Glutamatergic neuron (in vitro differentiated cells): ENCODE results near the gene WIPF1. TPM values are rescaled to one million over a fixed set of nuclear protein-coding genes. Genes with fewer than 3 reads are reported as not detected.

ENCODE experiments used
- DNase-seq: peaks from one replicate; pipeline ENCODE4 v3.0.0; 2022
- H3K27ac Mint-ChIP-seq: one replicate; pipeline ENCODE4 v1.8.0; 2020; ENCODE audit warnings: mild to moderate bottlenecking, mixed read lengths, inconsistent platforms; ENCODE audit not compliant: unreplicated experiment
- H3K27me3 Mint-ChIP-seq: one replicate; pipeline ENCODE4 v1.8.0; 2020; ENCODE audit warnings: mild to moderate bottlenecking, moderate library complexity, mixed read lengths, inconsistent platforms; ENCODE audit not compliant: unreplicated experiment
- H3K36me3 Mint-ChIP-seq: one replicate; pipeline ENCODE4 v1.8.0; 2020; ENCODE audit warnings: mild to moderate bottlenecking, mixed read lengths, inconsistent platforms; ENCODE audit not compliant: unreplicated experiment
- H3K4me1 Mint-ChIP-seq: one replicate; pipeline ENCODE4 v1.8.0; 2020; ENCODE audit warnings: mild to moderate bottlenecking, low read depth, mixed read lengths, inconsistent platforms; ENCODE audit not compliant: unreplicated experiment
- H3K4me3 Mint-ChIP-seq: one replicate; pipeline ENCODE4 v1.8.0; 2020; ENCODE audit warnings: mild to moderate bottlenecking, mixed read lengths, inconsistent platforms; ENCODE audit not compliant: unreplicated experiment
- H3K9me3 Mint-ChIP-seq: one replicate; pipeline ENCODE4 v1.8.0; 2020; ENCODE audit warnings: mild to moderate bottlenecking, moderate library complexity, mixed read lengths, inconsistent platforms; ENCODE audit not compliant: unreplicated experiment
- total RNA-seq: library from RNA; stranded (reverse); fragmentation: NEBNext Ultra II Directional; extraction: Animal tissue kit (Norgen Biotek cat#: 25700); gene quantifications from one replicate; pipeline ENCODE4 v1.2.1, GENCODE V29; 2021; ENCODE audit not compliant: unreplicated experiment
- TF ChIP-seq, protein P1 (sequence below): fragments of 200-600 bp; sonication (generic); IDR thresholded peaks from one replicate; pipeline ENCODE4 v1.5.0; 2021; ENCODE audit not compliant: partially characterized antibody, unreplicated experiment

Gene WIPF1
- total RNA-seq, 1 donor from 2014 or later: 15.5 TPM

DNA sequence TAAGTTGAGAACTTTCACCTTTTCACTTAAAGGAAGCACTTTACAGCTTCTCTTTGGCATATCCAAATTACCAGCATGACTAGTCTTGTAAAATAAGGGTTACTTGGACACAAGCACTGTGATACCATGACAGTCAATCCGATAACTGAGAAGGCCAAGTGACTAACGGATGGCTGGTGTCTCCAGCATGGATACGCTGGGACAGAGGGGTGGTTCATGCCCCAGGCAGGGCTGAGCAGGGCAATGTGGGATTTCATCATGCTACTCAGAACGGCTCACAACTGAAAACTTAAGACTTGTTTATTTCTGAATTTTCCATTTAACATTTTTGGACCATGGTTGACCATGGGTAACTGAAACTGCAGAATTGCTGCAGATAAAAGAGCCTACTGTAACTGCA lies 67.7 kb downstream of the WIPF1 start:
- Mint-ChIP-seq H3K4me1 (peaks cover 9% of the 10 kb centered on the region), H3K4me3 (no peak overlapping the region), H3K9me3 (peaks cover 2% of the 10 kb centered on the region), H3K27ac (no peak overlapping the region), H3K36me3 (peaks cover 16% of the 10 kb centered on the region), H3K27me3 (no peaks in the 10 kb centered on the region)
- TF ChIP-seq, protein P1, sequence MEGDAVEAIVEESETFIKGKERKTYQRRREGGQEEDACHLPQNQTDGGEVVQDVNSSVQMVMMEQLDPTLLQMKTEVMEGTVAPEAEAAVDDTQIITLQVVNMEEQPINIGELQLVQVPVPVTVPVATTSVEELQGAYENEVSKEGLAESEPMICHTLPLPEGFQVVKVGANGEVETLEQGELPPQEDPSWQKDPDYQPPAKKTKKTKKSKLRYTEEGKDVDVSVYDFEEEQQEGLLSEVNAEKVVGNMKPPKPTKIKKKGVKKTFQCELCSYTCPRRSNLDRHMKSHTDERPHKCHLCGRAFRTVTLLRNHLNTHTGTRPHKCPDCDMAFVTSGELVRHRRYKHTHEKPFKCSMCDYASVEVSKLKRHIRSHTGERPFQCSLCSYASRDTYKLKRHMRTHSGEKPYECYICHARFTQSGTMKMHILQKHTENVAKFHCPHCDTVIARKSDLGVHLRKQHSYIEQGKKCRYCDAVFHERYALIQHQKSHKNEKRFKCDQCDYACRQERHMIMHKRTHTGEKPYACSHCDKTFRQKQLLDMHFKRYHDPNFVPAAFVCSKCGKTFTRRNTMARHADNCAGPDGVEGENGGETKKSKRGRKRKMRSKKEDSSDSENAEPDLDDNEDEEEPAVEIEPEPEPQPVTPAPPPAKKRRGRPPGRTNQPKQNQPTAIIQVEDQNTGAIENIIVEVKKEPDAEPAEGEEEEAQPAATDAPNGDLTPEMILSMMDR: no peak
- DNase-seq: no peak

DNA sequence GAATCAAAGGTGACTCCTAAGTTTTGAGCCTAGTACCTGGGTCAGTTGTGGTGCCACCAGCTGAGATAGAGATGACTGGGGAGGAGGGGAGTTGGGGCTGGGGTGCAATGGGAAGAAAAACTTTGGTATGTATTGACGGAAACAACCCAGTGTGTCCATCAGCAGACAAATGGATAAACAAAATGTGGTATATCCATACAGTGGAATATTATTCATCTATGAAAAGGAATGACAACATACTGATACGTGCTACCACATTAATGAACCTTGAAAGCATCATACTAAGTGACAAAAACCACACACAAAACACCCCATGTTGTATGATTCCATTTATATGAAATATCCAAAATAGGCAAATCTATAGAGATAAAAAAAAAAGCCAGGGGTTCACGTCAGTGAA lies 69.6 kb downstream of the WIPF1 start:
- TF ChIP-seq, protein P1: no peak
- Mint-ChIP-seq H3K9me3 (peaks cover 2% of the 10 kb centered on the region), H3K4me1 (peaks cover 2% of the 10 kb centered on the region), H3K36me3 (peaks cover 16% of the 10 kb centered on the region), H3K4me3 (no peak overlapping the region), H3K27me3 (no peaks in the 10 kb centered on the region), H3K27ac (no peak overlapping the region)
- DNase-seq: no peak

DNA sequence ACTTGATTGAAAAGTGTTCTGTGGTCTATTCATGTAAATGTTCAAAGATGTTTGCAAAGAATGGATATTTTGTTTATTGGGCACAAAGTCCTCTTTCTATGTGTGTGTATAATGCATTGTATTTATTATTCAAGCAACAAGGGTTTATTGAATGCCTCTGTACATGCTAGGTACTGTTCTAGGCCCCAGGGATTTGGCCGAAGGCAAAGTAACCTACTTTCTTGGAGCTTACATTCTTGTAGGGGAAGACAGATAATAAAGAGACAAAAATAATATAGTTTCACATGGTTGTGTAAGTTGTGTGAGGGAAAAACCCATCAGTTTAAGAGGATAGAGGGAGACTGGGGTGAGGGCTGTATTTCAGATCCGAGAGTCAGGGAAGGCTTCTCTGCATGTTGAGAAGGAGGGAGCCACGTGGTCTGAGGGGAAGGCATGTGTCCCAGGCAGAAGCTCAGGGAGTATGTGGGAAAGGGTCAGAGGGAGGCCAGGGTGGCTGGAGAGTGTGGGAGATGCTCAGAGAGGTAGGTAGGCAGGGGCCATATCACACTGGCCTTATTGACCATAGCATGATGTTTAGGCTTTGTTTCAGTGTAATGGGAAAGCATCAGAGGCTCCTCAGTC lies 70.4 kb downstream of the WIPF1 start:
- Mint-ChIP-seq H3K27me3 (no peaks in the 10 kb centered on the region), H3K9me3 (peaks cover 2% of the 10 kb centered on the region), H3K4me3 (no peak overlapping the region), H3K36me3 (peaks cover 16% of the 10 kb centered on the region), H3K27ac (no peak overlapping the region), H3K4me1 (peaks cover 2% of the 10 kb centered on the region)
- TF ChIP-seq, protein P1: no peak
- DNase-seq: no peak

DNA sequence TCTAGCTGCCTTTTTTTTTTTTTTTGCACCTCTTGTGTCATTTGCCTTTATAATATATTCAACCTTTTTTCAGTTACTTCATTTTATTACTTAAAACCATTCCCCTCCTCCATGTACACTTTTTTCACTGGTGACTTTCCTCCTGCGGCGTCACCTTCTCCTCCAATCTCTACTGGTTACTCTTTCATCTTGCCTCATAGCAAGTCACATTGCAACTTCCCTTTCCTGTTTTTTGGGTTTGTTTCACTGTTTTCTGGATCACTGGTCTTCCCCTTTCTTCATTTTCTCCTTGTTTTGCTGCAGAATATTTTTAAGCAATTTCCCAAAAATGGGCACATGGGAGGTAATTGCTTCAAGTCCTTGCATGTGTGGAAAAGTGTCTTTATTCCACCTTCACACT lies 73.1 kb downstream of the WIPF1 start:
- no peak overlapping the region for H3K4me3 Mint-ChIP-seq
- TF ChIP-seq, protein P1: no peak
- H3K27me3 Mint-ChIP-seq: no peaks in the 10 kb centered on the region
- H3K9me3 Mint-ChIP-seq: peaks cover 2% of the 10 kb centered on the region
- no peaks in the 10 kb centered on the region for H3K4me1 Mint-ChIP-seq
- peaks cover 16% of the 10 kb centered on the region for H3K36me3 Mint-ChIP-seq
- no peak for DNase-seq
- no peak overlapping the region for H3K27ac Mint-ChIP-seq

DNA sequence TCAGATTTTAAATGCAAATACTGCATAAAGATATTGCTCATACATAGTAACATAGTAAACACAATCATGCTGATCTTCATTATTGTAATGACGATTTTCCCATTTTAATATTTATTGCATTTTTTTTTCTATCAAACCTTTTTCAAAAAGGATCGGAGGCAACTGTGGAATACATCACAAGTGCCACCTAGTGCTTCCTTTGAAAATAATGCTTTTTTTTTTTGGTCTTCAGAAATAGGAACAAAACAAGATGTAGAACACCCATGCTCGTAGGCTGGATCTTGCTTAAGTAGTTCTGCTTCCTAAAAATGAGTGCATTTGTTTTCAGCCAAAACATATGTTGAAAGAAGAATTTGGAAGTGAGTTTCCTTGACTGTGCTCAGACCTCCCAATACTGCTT lies 75.1 kb downstream of the WIPF1 start:
- no peak overlapping the region for H3K4me3 Mint-ChIP-seq
- no peak for DNase-seq
- no peaks in the 10 kb centered on the region for H3K4me1 Mint-ChIP-seq
- H3K36me3 Mint-ChIP-seq: peaks cover 10% of the 10 kb centered on the region
- peaks cover 2% of the 10 kb centered on the region for H3K27me3 Mint-ChIP-seq
- H3K9me3 Mint-ChIP-seq: peaks cover 4% of the 10 kb centered on the region
- TF ChIP-seq, protein P1: peak; percentile 31
- H3K27ac Mint-ChIP-seq: no peak overlapping the region
